ENCODE data around the gene REEP3. TPM values are rescaled to one million over a fixed set of nuclear protein-coding genes. Genes with fewer than 3 reads are reported as not detected.
"Not testable (repeated sequence)": the region's sequence is repeated elsewhere in the genome, so short reads cannot be mapped to it uniquely, and the experiment has no call there.

Gene REEP3, protein sequence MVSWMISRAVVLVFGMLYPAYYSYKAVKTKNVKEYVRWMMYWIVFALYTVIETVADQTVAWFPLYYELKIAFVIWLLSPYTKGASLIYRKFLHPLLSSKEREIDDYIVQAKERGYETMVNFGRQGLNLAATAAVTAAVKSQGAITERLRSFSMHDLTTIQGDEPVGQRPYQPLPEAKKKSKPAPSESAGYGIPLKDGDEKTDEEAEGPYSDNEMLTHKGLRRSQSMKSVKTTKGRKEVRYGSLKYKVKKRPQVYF
- 17.7 TPM for total RNA-seq
- long read RNA-seq, full-length matches to known transcripts: 7 of 11 reads
- long read RNA-seq, partial matches to known transcripts: 0 of 11 reads
- long read RNA-seq, other reads (novel, unspliced or antisense): 4 of 11 reads

DNA sequence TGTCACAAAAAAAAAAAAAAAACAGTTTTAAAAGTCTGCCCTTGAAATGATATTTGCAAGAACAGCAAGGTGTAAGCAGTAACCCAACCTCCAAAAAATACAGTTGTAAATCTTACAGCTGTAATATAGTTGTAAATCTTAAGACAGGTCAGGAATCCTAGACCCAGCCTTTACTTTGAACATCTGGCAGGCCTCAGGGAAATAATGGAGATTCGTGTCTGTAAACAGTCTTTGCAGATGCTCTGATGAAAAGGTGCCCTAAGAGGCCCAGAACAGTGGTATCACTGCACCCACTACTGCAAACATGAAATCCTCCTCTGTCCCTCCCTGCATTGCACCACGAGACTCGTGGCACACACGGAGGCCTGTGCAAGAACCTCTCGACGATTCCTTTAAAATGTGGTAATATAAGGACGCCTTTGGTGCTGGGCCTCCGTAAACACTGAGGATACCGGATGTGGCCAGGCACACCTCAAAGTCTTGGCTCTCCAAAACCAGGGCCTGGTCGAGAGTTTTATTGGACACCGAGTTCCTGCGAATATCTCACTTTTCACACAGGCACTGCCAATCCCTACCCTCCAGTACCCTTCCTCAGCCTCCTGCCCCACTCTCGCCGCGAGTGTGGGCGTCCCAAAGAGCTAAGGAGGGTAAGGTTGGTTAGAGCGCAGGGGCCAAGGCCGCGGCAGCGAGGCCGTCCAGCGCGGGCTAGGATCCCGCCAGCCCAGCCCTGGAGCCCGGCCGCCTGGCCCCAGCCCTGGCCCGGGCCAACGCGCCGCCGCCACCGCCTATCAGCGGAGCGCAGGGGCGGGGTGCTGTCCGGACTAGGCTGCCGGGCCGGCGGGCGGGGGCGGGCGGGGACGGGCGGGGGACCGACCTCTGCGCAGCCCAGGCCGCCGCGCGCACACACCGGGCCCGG, at the start of gene REEP3:
Gene REEP3, plus strand, starts transcription at position 902 of the 916 bp plus-strand sequence. CDS start 145 bp downstream, outside the sequence.
- intact Hi-C loops (cut with DNase I): loop anchor here (2.0 to 5.0 kb wide), 6 partner anchors 53 to 313 kb away; partner anchors contain the start of gene JMJD1C
- peak; percentile 93 for ATAC-seq
- peak; percentile 90 for DNase-seq (ENCODE audit: missing footprints)

DNA sequence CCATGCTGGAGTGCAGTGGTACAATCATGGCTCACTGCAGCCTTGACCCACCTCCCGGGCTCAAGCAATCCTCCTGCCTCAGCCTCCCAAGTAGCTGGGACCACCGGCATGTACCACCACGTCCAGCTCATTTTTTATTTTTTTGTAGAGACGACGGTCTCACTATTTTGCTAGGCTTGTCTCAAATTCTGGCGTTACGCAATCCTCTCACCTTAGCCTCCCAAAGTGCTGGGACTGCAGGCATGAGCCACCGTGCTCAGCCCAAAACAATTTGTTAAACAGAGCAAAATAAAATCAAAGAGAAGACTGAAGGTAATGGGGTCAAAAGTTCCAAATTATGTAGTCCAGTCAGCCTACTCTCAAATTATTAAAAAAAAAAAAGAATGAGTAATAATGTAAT, 46.7 kb upstream of the REEP3 start:
- intact Hi-C loops (cut with DNase I): no loop called here

DNA sequence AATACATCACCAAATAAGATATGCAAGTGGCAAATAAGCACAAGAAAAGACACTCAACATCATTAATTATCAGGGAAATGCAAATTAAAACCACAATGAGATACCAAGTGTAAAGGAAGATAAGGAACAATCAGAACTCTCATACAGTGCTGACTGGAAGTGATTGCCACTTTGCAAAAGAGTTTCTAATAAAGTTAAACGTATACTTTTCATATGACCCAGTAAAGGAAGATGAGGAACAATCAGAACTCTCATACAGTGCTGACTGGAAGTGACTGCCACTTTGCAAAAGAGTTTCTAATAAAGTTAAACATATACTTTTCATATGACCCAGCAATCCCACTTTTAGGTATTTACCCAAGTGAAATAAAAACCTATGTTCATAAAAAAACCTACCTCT, 43.3 kb upstream of the REEP3 start:
- no peak for ATAC-seq
- intact Hi-C loops (cut with DNase I): no loop called here
- no peak for DNase-seq (ENCODE audit: missing footprints)

More for the DNA sequence above, 46.7 kb upstream of the REEP3 start:
- DNase-seq (ENCODE audit: missing footprints): no peak
- no peak for ATAC-seq

DNA sequence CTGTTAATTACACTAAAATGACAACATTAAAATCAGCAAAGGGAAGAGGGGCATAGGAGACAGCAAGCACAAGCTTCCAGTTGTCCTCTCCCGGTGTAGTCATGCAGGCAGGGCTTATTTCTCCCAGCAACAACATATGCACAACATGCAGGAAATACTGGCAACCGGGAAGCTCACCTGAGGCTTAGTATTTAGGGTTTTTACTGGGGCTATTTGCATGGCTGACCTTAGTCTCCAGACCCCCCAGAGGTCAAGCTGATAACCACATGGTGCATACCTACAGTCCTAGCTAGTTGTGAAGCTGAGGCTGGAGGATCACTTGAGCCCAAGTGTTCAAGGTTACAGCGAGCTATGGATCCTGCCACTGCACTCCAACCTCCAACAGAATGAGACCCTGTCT, 42.6 kb upstream of the REEP3 start:
- no peak for DNase-seq (ENCODE audit: missing footprints)
- intact Hi-C loops (cut with DNase I): no loop called here
- no peak for ATAC-seq

DNA sequence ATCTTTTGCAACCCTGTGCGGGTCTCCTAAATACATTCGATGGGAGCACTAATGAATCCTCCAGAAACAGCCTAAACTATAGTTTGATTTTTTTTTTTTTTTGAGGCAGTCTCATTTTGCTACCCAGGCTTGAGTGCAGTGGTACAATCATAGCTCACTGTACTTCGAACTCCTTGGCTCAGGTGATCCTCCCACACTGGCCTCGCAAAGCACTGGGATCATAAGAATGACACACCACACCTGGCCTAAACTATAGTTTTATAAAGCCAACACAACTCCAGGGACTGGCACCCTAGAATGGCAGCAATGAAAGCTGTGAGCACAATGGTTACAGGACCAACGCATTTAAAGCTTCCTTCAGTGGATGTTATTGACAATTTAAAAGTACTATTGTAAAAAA, 41.0 kb upstream of the REEP3 start:
- no peak for DNase-seq (ENCODE audit: missing footprints)
- no peak for ATAC-seq
- intact Hi-C loops (cut with DNase I): no loop called here

DNA sequence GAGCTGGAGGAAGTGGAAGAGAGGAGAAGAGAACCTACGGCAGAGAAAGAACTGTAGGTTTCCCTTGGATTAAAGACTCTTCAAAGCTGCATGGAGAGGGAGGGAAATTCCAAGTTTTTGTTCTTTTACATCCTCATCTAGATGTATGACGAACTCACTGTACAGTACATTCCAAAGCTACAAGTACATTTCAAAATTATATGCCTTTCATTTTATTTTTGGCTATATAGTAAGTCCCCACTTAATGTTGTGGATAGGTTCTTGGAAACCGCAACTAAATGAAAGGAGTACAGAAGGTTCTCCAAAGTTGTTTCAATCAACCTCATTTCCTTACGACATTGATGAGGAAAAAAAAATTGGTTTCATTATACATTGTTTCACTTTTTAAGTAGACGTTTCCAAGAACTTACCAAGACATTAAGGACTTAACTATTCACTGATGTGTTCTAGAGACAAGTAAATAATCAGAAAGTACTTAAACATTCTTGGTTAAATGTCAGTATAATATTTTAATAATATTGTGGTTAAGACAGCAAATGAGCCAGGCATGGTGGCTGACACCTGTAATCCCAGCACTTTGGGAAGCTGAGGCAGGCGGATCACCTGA, 39.3 kb upstream of the REEP3 start:
- ATAC-seq: no peak
- intact Hi-C loops (cut with DNase I): no loop called here

DNA sequence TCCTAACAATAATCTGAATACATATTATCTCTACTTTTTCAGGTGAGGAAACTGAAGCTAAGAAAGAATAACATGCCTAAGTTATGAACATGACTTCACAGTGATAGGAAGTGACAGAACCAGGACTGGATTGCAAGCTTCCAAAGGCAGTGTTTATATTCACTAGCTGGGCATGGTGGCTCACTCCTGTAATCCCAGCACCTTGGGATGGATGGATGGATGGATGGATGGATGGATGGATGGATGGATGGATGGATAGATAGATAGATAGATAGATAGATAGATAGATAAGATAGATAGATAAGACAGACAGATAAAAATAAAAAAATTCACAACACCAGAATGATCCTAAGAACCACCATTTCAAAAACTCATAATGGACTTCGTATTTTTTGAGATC, 37.2 kb upstream of the REEP3 start:
- intact Hi-C loops (cut with DNase I): no loop called here
- no peak for ATAC-seq
- DNase-seq (ENCODE audit: missing footprints): no peak

More for the DNA sequence above, 39.3 kb upstream of the REEP3 start:
- no peak for DNase-seq (ENCODE audit: missing footprints)

DNA sequence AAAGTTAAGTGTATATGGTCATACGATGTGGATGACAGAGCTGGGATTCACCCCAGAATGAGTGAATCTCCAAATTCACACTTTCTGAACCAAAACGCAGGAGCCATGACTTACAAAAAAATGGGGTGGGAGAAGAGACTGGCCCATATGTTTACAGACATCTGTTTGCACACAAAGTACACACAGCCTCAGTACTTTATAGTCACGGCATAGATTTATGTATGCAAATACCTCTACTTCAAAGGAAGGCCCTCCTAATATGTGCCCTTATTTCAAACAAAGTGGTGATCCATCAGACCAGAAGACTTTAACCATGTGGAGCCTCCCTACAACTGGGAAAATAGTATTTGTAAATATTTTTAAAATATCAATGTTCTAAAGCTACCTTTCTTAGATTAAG, 33.2 kb upstream of the REEP3 start:
- no peak for ATAC-seq

DNA sequence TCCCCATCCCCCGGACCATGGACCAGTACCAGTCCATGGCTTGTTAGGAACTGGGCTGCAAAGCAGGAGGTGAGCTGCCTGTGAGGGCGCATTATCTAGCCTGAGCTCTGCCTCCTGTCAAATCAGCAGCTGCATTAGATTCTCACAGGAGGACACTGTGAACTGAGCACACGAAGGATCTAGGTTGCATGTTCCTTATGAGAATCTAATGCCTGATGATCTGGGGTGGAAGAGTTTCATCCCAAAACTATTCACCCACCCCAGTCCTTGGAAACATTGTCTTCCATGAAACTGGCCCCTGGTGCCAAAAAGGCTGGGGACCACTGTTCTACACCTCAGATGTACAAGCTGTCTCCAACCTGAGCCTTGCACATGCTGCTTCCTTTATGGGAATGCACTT, 31.4 kb upstream of the REEP3 start:
- DNase-seq (ENCODE audit: missing footprints) (no peak), ATAC-seq (no peak)
- intact Hi-C loops (cut with DNase I): no loop called here

More for the DNA sequence above, 33.2 kb upstream of the REEP3 start:
- intact Hi-C loops (cut with DNase I): no loop called here
- no peak for DNase-seq (ENCODE audit: missing footprints)

DNA sequence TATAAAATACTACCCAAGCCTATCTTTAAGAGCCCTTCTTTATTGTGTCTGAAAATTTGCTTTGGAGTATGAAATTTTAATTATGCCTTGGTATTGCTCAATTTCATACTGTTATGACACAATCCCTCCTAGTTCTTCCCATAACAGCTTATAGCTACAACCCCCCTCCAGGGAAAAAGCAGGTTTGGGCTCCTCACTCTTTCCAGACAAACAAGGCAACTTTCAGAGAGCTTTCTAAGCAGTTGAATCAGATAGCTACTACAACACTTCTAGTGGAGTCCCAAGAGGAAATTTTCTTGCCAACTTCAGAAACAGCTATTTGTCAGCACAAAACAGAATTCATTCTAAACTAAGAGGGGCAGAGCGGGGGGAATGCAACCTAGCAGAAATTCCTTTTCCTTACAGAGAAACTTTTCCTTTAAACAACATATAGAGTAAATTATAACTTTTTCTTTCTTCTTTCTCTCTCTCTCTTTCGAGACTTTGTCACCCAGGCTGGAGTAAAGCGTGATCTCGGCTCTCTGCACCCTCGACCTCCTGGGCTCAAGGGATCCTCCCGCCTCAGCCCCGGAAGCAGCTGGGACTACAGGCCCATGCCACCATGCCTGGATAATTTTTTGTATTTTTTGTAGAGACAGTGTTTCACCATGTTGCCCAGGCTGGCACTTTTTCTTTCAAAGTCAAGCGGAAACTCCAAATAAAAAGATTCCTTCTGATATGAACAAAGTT, 29.4 kb upstream of the REEP3 start:
- DNase-seq (ENCODE audit: missing footprints) (no peak), ATAC-seq (peak; percentile 95)
- intact Hi-C loops (cut with DNase I): no loop called here

DNA sequence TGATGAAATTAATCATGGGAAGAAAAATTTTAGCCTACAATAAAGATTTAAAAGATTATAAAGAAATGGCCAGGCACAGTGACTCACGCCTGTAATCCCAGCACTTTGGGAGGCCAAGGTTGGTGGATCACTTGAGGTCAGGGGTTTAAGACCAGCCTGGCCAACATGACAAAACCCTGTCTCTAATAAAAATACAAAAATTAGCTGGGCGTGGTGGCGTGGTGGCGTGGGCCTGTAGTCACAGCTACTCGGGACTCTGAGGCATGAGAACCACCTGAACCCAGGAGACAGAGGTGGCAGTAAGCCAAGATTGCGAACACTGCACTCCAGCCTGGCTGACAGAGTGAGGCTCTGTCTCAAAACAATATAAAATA, 28.9 kb upstream of the REEP3 start:
- peak; percentile 10 for ATAC-seq
- DNase-seq (ENCODE audit: missing footprints); intact Hi-C loops (cut with DNase I): not testable (repeated sequence)

DNA sequence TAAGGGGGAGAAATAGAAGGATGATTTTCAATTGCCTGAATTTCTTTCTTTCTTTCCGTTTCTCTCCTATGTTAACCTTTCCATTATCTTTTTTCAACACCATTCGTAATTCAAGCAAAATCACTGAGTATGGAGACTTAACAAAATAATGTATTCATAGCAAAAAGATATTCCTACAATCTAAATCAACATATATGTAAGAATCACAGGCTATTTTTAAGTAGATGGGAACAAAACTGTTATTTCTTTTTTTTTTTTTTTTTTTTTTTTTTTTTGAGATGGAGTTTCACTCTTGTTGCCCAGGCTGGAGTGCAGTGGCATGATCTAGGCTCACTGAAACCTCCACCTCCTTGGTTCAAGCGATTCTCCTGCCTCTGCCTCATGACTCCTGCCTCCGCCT, 28.2 kb upstream of the REEP3 start:
- ATAC-seq: no peak
- no peak for DNase-seq (ENCODE audit: missing footprints)
- intact Hi-C loops (cut with DNase I): no loop called here

DNA sequence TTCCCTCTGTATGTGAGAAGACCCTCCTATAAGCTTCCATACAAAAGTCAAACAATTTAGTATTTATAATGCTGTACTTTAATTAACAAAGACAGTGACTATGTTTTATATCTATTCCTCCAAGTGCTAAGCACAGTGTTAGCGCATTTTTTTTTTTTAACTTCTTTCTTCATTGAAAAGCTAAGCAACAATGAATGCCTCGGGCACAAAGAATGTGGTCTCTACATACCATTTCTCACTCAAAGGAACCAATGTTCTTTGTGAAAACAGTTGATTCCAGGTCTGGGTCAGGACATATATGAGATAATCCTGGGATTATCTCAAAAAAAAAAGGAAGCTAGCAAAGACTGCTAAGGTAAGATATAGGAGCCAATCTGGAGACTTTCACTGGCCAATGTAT, 26.2 kb upstream of the REEP3 start:
- intact Hi-C loops (cut with DNase I): no loop called here
- ATAC-seq (no peak), DNase-seq (ENCODE audit: missing footprints) (no peak)

DNA sequence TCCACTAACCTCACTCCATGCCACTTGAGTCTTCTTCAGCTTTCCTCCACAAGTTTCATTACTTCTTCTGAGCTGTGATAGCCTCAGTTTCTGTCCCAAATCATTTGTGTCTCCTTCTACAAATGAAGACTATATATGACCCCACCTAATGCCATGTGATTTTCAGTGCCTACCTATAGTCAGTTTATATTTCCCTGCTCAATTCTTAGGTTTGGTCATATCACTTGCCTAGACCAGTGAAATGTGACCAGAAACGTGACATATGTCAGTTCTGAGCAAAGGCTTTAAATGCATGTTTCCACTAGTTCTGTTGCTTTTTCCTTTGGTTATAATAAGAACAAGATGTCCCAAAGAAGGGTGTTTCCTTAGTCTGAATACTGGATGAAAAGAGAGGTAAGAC, 24.6 kb upstream of the REEP3 start:
- intact Hi-C loops (cut with DNase I): no loop called here
- DNase-seq (ENCODE audit: missing footprints) (no peak), ATAC-seq (no peak)

DNA sequence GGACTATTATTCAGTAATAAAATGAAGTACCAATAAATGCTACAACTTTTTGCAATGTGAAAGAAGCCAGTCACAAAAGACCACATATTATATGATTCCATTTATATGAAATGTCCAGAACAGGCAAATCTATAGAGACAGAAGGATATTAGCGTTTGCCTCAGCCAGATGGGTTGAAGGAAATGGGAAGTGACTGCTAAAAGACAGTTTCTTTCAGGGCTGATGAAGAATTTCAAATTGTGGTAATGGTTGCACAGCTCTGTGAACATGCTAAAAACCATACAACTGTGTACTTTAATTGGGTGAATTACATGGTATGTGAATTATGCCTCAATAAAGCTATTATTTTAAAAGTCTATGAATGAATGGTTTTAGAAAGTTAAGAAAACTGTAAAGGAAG, 23.9 kb upstream of the REEP3 start:
- DNase-seq (ENCODE audit: missing footprints) (no peak), ATAC-seq (no peak)
- intact Hi-C loops (cut with DNase I): no loop called here

DNA sequence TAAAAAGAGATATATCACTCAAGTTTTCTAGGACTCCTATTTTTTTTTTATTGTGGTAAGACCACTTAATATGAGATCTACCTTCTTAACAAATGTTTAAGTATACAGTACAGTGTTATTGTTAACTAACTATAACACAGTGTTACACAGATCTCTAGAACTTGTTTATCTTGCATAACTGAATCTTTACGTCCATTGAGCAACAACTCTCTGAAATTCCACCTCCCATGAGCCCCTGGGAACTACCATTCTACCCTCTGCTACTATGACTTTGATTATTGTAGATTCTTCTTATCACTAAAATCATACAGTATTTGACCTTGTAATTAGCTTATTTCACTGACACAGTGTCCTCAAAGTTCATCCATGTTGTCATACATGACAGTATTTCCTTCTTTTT, 22.5 kb upstream of the REEP3 start:
- intact Hi-C loops (cut with DNase I): no loop called here
- ATAC-seq: no peak
- DNase-seq (ENCODE audit: missing footprints): no peak

DNA sequence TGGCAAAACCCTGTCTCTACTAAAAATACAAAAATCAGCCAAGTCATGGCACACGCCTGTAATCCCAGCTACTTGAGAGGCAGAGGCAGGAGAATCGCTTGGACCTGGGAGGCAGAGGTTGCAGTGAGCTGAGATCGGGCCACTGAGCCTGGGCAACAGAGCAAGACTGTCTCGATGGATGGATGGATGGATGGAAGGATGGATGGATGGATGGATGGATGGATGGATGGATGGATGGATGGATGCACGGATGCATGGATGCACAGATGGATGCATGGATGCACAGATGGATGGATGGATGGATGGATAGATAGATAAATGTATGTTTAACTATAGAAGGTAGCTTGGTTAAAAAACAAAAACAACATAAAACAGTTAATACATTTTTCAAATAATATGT, 20.6 kb upstream of the REEP3 start:
- ATAC-seq; DNase-seq (ENCODE audit: missing footprints); intact Hi-C loops (cut with DNase I): not testable (repeated sequence)

DNA sequence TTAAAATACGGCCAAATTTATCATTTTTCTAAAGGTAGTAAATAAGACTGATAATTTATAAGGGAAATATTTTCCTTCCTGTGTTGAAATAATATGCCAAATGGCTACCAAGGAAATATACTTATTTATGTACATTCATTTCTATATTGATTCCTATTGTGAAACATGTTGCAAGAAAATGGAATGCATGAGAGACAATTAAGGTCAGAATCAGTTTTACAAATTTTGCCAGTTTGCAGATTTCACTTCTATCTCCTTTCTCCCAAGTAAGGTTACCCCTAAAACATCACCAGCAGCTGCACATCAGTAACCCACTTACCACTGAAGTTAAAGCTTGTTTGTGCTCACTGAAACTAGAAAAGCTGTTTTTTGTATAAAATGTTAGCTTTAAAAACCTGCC, 19.2 kb upstream of the REEP3 start:
- DNase-seq (ENCODE audit: missing footprints): no peak
- ATAC-seq: no peak
- intact Hi-C loops (cut with DNase I): no loop called here

DNA sequence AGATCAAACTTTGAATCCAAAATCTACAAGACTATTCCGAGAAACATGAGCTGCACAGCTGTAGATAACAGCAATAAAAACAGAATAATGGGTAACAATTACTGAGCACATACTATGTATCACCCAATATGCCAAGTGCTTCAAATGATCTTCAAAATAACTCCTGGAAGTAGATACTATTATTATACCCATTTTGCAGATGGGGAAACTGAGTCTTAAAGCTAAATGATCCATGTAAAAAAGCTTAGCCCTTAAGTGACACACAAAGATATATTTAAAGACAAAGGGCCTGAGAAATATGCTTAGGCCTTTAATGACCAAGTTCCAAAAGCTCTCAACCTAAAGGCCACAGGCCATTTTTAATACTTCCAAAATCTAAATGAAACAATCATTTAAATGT, 18.4 kb upstream of the REEP3 start:
- DNase-seq (ENCODE audit: missing footprints) (no peak), ATAC-seq (no peak)
- intact Hi-C loops (cut with DNase I): no loop called here

Measured in Right ventricle myocardium inferior (tissue), 1 donor.